GM21447 (cell line): ENCODE data around the gene SYNJ1.
"Not testable (repeated sequence)": the region's sequence is repeated elsewhere in the genome, so short reads cannot be mapped to it uniquely, and the experiment has no call there.

Experiments
- ATAC-seq: cut with Tn5 transposase; IDR thresholded peaks from one replicate; pipeline ENCODE4 v1.9.1; 2021; ENCODE audit not compliant: unreplicated experiment

The SYNJ1 gene

GRCh38 chr21:32739946-32740345 lies 12.1 kb upstream of the SYNJ1 start:
- ATAC-seq, result no peak

GRCh38 chr21:32736083-32736482 lies 8.3 kb upstream of the SYNJ1 start:
- not testable (repeated sequence) for ATAC-seq

DNA sequence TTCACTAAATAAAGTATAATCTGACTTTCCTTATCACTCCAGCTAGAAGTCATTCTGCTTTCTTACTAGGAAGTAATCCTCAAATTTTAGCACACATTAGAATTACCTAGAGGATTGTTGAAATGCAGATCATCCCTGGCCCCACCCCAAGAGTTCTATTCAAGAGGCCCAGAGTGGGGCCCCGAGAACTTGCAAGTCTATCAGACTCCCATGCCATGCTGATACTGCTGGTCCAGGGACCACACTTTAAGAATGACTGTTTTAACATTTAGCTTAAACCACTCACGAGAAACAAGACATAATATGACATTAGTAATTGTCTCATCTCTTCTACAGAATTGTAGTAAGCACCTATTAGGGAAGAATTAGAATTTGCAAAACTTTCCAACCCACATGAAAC lies 7.7 kb upstream of the SYNJ1 start:
- no peak for ATAC-seq

DNA sequence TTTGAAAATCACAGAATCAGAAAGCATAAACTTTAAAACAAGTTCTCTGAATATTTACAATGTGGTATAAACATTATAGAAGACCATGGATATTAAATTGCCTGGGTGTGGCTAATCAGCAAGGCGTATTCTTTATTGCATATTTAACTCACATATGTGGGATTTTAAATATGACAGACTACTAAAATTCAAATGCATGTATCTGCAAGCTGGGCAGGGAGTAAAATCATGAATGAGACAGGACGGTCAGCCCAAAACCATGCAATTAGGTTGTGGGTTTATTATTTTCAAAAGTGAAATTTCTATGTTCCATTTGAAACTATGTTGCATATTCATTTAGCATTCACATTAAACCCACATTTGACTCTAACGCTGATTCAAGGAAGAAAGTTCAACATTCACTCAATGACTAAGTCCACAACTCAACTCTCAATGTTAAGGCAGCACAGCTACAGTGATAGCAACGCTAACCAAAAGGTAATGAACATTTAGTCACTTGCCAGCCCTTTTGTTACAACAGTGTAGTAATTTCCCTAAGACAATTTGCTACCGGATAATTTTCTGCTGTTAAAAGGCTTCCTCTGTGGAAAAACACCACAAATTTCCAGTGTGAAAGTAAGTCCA lies 6.3 kb upstream of the SYNJ1 start:
- ATAC-seq, result no peak

DNA sequence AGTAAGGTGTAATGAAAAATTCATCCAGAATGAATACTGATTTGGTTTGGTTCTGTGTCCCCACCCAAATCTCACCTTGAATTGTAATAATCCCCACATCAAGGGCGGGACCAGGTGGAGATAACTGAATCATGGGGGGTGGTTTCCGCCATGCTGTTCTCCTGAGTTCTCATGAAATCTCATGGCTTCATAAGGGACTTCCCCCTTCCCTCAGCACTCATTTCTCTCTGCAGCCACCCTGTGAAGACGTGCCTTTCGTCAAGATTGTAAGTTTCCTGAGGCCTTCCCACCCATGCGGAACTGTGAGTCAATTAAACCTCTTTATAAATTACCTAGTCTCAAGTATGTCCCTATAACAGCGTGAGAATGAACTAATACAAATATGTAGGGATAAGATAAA lies 5.5 kb upstream of the SYNJ1 start:
- ATAC-seq, result no peak

DNA sequence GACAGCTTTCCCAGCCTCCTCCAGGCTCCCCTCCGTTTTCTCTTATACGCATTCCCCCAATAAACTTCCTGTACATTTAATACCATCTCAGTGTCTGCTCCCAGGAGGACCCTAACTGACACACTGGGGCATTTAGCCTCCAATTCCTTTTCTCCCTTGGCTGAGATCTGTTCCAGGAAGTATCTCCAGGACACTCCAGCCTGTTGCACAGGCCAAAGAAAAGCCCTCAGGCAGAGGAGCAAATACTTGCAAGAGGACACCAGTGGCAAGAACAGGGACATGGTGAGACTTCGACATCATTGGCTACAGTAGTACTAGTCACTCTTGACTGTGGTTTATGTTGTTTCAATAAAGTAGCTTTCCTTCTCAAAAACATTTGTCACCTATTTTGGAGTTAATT lies 4.7 kb upstream of the SYNJ1 start:
- ATAC-seq, result no peak

- ATAC-seq, result no peak
These were observed 1.0 kb upstream of the SYNJ1 start for GRCh38 chr21:32728848-32729247.

DNA sequence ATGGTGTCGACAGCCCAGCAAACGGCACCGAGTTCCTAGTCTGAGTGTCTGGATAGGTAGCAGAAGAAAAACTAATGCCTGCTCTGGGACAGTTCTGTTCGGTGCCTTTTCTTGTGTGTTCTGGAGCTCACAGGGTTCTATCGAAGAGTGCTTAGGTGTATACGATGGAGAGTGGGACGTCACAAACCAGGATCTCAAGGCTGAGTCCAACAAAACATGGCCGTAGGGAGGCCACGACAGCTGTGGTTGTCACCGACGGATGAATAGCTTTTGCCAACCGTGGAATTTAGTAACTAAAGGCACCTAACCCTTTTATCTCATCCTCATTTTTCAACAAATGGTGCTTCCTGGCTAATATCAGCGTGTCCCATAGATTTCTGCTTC lies 635 bp upstream of the SYNJ1 start:
- ATAC-seq, result no peak

- peak; percentile 15 for ATAC-seq
These were observed 750 bp downstream of the SYNJ1 start for GRCh38 chr21:32726839-32727686.

GRCh38 chr21:32719085-32719484 lies 8.7 kb downstream of the SYNJ1 start:
- ATAC-seq, result no peak

DNA sequence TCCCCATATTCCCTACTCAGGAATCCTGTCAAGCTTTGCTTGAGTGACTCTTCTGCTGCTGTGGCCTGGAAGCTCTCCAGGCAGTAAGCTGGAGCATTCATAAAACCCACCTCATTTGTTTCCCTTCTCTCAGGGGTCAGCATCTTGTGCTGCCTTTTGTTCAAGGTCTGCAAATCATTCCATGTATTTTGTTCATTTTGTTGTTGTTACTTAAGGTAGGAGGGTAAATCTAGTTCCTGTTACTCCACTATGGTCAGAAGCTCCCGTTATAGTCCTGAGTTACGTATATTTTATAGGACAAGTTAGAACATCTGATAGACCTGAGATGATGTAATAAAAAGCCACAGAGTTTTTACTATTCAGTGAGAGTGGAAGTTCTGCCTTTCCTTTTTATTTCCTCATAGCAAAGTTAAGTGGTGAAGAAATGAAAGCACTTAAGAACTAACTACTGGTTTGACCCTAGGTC lies 9.9 kb downstream of the SYNJ1 start:
- ATAC-seq, result no peak

DNA sequence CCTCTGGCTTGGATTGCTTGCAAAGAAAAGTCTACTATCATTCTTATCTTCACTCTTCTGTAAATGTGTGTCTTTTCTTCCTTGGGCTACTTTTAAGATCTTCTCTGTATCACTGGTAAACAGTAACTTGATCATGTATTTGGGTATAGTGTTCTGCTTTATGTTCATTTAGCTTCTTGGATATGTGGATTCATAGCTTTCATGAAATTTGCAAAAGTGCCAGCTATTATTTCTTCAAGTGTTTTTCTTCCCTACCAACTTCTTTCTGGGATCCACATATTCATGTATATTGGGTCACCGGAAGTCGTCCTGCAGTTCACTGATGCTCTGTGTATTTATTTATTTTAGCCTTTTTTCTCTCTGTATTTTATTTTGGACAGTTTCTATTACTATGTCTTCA lies 11.3 kb downstream of the SYNJ1 start:
- ATAC-seq, result no peak

GRCh38 chr21:32713726-32714125 lies 14.1 kb downstream of the SYNJ1 start:
- no peak for ATAC-seq

- no peak for ATAC-seq
These were observed 15.2 kb downstream of the SYNJ1 start for GRCh38 chr21:32712641-32713040.

GRCh38 chr21:32712043-32712442 lies 15.8 kb downstream of the SYNJ1 start:
- ATAC-seq, result peak; percentile 100

- no peak for ATAC-seq
These were observed 16.8 kb downstream of the SYNJ1 start for GRCh38 chr21:32710987-32711386.

GRCh38 chr21:32710069-32710784 lies 17.6 kb downstream of the SYNJ1 start:
- no peak for ATAC-seq

GRCh38 chr21:32708069-32708468 lies 19.7 kb downstream of the SYNJ1 start:
- no peak for ATAC-seq

- ATAC-seq, result no peak
These were observed 21.9 kb downstream of the SYNJ1 start for GRCh38 chr21:32705901-32706300.

DNA sequence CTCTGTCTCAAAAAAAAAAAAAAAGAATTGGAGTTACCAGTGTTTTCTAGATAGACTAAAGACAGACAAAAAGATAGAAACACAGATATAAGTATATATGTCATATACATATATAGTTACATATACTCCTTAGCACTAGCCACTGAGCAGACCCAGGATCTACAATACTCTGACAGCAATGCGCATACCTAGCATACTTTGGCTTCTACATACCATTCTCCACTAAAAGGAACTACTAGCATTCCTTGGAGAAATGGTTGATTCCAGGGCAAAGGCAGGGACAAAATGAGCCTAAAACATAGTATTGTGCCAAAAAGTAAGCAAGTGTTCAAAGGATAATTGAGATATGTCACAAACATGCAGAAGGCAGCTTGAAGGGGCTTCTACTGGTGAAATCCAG lies 22.7 kb downstream of the SYNJ1 start:
- ATAC-seq, result no peak

GRCh38 chr21:32702702-32703101 lies 25.1 kb downstream of the SYNJ1 start:
- no peak for ATAC-seq
